Amniotic epithelial cell (primary cell): ENCODE data around the gene TSNAX.
A peak's percentile ranks its signal among the peaks of the same experiment; 100 is the strongest.

ENCODE experiments used
- DNase-seq: peaks from one replicate; pipeline ENCODE4 v3.0.0-alpha.2; 2010; ENCODE audit warnings: low read depth

The TSNAX gene

DNA sequence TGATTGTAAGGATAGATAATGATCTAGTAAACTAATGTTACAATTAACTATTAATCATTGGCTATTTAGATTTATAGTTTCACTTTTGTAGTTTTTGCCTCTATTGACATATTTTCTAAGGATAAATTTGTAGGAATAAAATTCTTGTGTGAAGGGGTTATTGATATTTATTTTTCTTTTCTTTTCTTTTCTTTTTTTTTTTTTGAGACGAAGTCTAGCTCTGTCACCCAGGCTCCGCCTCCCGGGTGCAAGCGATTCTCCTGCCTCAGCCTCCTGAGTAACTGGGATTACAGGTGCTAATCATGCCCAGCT, 74.2 kb downstream of the TSNAX start:
- no peak for DNase-seq

DNA sequence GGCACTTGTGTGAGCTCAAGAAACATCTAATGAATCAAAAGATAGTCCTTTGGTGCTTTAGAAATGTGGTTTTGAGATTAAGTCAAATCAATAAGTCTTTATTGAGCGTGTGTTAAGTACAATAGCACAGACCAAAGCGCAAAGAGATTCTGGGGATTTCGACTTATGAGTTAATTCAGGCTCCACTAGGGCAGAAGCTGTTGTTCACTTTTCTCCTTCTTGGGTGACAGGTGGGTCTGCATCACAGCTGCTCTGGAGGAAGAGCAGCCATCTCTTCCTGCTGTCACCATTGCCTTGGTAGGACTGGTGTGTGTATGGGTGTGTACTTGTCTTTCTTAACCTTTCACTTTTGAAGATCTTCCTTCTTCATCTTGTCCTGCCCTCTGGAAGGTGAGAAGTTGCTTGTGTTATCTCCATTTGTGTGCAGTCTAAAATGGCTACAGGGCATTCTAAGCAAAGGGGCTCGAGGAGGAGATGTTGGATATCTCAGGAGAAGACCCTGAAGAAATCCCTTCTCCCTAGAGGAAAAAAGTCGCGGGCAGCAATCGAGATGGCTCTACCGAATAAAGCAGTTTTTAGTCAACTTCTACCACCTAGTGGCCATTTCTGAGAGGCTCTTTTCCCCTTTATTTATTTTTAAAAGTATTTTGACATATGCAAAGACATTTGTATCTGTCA, 75.3 kb downstream of the TSNAX start:
- peak; percentile 56 for DNase-seq

DNA sequence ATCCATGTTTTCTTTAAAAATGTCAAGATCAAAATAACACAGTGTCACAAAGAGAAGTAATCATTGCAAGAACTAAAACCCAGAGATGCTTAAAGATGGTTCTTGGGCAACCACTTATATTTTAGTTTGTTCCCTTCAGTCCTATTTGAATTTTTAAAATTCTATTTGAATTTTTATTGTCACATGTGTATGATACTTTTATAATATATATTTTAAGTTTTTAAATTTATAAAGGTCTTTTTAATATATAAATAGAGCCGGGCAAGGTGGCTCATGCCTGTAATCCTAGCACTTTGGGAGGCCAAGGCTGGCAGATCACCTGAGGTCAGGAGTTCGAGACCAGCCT, 75.8 kb downstream of the TSNAX start:
- no peak for DNase-seq

DNA sequence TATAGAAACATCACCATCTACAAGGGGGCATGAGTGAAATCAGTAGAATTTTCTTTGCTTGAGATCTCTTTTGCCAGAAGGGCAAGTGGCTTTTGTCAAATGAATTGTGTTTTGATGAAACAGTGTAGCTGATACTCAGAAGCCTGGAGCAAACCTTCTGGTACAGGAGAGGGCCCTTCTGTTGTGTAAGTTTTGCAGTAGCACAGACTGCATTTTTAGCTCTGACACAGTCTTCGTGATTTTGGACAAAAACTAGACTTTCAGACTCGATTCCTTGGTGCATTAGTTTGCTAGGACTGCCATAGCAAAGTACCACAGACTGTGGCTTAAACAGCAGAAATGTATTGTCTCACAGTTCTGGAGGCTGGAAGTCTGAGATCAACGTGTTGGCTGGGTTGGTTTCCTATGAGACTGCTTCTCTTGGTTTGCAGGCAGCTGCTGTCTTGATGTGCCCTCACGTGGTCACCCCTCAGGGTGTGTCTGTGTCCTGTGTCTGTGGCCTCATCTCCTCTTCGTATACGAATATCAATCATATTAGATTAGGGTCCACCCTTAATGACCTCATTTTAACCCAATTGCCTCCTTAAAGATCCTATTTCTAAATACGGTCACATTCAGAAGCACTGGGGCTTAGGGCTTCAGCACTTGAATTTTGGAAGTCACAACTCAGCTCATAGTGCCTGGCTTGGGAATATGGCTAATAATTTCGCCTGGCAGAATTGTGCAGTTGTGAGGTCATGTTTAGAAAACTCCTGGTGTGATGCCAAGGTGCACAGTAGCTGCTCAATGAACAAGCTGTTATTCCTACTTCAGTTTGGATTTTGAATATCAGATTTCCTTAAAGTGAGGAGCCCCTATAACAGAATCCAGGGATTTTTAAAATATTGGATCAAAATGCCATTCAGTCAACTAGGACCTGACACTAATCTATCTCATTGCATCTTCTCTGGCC, 77.0 kb downstream of the TSNAX start:
- DNase-seq: no peak

DNA sequence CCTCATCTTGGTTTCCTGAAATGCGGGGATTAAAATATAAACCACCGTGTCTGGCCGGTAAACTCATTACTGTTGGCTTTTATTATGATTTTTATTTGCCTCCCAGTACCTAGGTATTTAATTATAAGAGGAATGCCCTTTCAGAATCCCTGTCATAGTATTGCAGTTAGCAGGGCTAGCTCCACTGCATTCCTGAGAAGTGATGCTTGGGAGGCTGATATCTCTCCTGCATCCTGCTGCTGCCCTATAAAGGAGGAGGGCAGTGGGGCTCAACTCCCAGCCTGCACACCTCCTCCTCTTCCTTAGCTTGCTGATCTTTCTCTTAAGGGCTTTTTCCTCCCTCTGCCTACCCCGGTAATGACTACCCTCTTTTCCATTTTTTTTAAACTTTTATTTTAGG, 78.2 kb downstream of the TSNAX start:
- DNase-seq: no peak

DNA sequence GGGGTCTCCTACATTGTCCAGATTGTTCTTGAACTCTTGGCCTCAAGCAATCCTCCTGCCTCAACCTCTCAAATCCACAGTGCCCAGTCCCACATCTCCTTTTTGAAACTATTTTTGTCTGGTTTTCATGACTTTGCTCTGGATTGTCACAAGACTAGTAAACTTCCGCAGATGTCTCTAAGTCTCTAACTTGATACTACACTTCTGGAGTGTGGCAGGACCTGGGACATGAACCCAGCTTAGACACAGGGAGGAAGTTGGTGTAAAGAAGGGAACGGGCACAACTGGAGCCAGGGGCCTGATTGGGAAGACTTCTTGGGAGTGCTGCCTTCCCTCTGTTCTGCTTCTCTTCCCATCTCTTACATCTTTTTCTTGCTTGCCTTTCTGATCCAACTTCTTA, 81.9 kb downstream of the TSNAX start:
- no peak for DNase-seq

DNA sequence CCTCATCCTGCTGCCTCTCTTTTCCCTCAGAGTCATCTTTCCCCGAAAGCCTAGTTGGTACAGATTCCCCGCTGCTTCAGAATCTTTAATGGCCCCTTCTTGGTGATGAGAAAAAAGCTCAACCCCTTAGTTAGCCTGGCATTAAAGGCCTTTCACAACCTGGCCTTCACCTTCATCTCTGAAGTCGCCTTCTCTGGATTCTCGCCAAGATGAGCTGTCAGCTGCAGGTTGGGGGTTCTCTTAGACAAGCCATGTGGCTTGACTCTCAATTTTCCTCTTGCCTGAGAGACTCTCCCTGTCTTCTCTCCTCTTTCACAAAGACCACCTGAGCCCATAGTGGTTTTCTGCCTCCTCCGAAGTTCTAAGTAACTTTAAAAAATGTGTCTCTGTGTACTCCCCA, 82.6 kb downstream of the TSNAX start:
- no peak for DNase-seq

DNA sequence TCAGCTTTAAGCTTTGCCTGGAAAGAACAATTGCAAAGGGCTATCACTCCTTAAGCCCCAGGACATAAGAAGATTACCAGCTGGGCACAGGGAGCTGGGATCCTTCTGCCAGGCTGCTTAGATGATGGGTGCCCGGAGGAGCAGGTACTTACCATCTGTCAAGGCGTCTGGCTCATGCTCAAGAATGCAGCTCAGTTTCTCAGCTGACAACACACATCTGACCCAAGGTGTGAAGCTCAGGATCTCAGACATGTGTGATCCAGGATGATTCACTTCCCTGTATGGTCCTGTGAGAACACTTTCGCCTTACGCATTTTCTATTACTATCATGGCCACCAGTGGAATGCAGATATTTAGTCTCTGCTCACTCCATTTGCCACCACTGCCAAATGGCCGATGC, 83.4 kb downstream of the TSNAX start:
- DNase-seq: no peak

DNA sequence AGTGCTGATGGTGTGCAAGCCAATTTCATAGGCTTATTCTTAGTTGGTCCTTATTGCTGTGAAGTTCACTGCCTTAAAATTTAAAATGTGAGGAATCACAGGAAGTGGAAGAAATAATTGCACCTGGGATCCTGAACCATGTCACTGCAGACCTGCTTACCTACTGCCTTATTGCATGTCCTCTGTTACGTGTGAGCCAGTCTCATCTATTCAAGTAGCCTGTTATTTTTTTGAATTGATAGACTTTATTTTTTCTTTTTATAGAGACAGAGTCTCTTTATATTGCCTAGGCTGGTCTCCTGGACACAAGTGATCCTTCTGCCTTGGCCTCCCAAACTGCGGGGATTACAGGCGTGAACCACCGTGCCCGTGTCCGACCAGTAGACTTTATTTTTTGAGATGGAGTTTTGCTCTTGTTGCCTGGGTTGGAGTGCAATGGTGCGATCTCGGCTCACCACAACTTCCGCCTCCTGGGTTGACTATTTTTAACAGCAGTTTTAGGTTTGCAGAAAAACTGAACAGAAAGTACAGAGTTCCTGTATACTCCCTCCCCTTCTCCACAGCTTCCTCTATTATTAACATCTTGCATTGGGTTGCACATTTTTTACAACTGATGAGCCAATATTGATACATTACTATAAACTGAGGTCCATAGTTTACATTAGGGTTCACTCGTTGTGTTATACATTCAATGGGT, 84.1 kb downstream of the TSNAX start:
- no peak for DNase-seq

DNA sequence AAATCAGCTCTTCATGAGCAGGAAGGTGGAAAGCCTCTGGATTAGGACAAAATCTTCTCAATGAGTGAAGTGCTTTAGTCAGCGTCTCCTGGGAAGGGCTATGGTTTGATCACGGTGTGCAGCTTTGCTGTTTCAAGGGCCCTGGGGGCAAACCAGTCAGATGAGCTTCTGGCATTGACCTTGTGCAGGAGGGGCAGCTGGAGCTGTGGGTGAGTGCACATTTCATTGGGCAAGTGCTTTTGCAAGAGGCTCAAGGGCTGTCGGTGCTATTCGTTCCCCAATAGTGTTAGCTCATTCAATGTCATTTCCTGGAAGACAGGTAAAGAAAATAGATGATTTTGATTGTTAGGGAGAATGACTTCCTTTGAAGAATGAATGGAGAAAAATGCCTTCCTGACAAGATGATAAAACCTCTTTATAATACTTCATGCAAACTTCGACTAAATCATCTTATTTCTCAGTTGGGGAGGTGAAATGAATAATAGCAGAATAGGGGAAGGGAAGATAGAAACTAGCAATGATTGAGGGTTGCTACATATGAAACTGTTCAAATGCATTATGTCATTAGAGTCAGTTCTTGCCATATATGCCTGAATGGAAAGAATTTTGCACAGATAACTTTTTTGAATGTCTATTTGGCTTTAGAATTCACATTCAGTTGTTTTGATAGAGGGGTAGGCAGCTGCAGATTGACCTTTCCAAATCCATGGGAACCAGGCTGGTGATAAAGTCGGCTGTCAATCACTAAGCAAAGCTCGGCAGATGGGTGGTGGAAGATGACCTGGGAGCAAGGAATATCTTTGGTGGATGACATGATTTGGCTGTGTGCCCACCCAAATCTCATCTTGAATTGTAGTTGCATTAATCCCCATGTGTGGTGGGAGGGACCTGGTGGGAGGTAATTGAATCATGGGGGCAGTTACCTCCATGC, 85.2 kb downstream of the TSNAX start:
- DNase-seq: no peak
